HepG2 (cell line): ENCODE data around the gene ANKRD35.

ENCODE experiments used
- NFATC3 ChIP-seq: sonication (generic); formaldehyde crosslinking; IDR thresholded peaks from 2 replicates; pipeline ENCODE4 v1.5.1; 2020; ENCODE audit warnings: mild to moderate bottlenecking, missing genetic modification reagents
- ZBTB33 ChIP-seq: sonication (generic); formaldehyde crosslinking; IDR thresholded peaks from 2 replicates; pipeline ENCODE4 v1.4.0; 2020; ENCODE audit warnings: missing genetic modification reagents
- ZNF3 ChIP-seq: IDR thresholded peaks from 2 replicates; pipeline ENCODE4 v1.7.0; 2017; ENCODE audit warnings: inconsistent platforms
- TF ChIP-seq, protein P1 (sequence below): sonication (generic); IDR thresholded peaks from 2 replicates; pipeline ENCODE4 v1.6.1; 2016; ENCODE audit warnings: low read depth, borderline replicate concordance
- TF ChIP-seq, protein P2 (sequence below): IDR thresholded peaks from 2 replicates; pipeline ENCODE4 v1.6.1; 2018; ENCODE audit warnings: missing genetic modification reagents, mild to moderate bottlenecking, missing compliant biosample characterization

GRCh38 chr1:145824499-145824842, 61.2 kb downstream of the ANKRD35 start:
- no peak for TF ChIP-seq NFATC3 (CRISPR knock-in tag)
- TF ChIP-seq ZNF3 (CRISPR knock-in tag): no peak
- TF ChIP-seq, protein P1, sequence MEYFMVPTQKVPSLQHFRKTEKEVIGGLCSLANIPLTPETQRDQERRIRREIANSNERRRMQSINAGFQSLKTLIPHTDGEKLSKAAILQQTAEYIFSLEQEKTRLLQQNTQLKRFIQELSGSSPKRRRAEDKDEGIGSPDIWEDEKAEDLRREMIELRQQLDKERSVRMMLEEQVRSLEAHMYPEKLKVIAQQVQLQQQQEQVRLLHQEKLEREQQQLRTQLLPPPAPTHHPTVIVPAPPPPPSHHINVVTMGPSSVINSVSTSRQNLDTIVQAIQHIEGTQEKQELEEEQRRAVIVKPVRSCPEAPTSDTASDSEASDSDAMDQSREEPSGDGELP: no peak
- TF ChIP-seq, protein P2, sequence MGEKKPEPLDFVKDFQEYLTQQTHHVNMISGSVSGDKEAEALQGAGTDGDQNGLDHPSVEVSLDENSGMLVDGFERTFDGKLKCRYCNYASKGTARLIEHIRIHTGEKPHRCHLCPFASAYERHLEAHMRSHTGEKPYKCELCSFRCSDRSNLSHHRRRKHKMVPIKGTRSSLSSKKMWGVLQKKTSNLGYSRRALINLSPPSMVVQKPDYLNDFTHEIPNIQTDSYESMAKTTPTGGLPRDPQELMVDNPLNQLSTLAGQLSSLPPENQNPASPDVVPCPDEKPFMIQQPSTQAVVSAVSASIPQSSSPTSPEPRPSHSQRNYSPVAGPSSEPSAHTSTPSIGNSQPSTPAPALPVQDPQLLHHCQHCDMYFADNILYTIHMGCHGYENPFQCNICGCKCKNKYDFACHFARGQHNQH (CRISPR knock-in tag): no peak
- no peak for TF ChIP-seq ZBTB33
